ENCODE data around the gene CXCL11. TPM values are rescaled to one million over a fixed set of nuclear protein-coding genes. Genes with fewer than 3 reads are reported as not detected.
"Not testable (repeated sequence)": the region's sequence is repeated elsewhere in the genome, so short reads cannot be mapped to it uniquely, and the experiment has no call there.

CXCL11 gene
- polyA plus RNA-seq, 1 donor from 2014 or later, result 0.33 TPM

GRCh38 chr4:76042241-76042998, 6.5 kb upstream of the CXCL11 start:
- H3K27ac ChIP-seq (ENCODE audit: low read length); H2AFZ ChIP-seq (ENCODE audit: low read depth, low read length); H4K20me1 ChIP-seq (ENCODE audit: insufficient read depth); H3K9me2 ChIP-seq (ENCODE audit: insufficient read depth, low read length); H3K27me3 ChIP-seq (ENCODE audit: insufficient read depth, low read depth, low read length); H3K79me2 ChIP-seq (replicated peaks; ENCODE audit: insufficient read depth, low read length); H3K4me2 ChIP-seq (ENCODE audit: low read length); H3K9ac ChIP-seq (ENCODE audit: low read length); H3K4me3 ChIP-seq (ENCODE audit: low read length); H3K9me3 ChIP-seq (ENCODE audit: low read length); H3K36me3 ChIP-seq (ENCODE audit: insufficient read depth, low read length); H3F3A ChIP-seq (ENCODE audit: insufficient read depth, low read length, poor library complexity, severe bottlenecking): not testable (repeated sequence)

- H3K4me2 ChIP-seq (ENCODE audit: low read length), result no peak overlapping the region
- no peak overlapping the region for H2AFZ ChIP-seq (ENCODE audit: low read depth, low read length)
- no peaks in the 10 kb centered on the region for H3F3A ChIP-seq (ENCODE audit: insufficient read depth, low read length, poor library complexity, severe bottlenecking)
- no peak overlapping the region for H3K4me3 ChIP-seq (ENCODE audit: low read length)
- H3K27ac ChIP-seq (ENCODE audit: low read length), result no peak overlapping the region
- H4K20me1 ChIP-seq (ENCODE audit: insufficient read depth), result no peaks in the 10 kb centered on the region
- no peaks in the 10 kb centered on the region for H3K36me3 ChIP-seq (ENCODE audit: insufficient read depth, low read length)
- H3K9ac ChIP-seq (ENCODE audit: low read length), result no peak overlapping the region
- H3K9me2 ChIP-seq (ENCODE audit: insufficient read depth, low read length), result no peaks in the 10 kb centered on the region
- no peaks in the 10 kb centered on the region for H3K79me2 ChIP-seq (replicated peaks; ENCODE audit: insufficient read depth, low read length)
- H3K27me3 ChIP-seq (ENCODE audit: insufficient read depth, low read depth, low read length), result no peaks in the 10 kb centered on the region
- H3K9me3 ChIP-seq (ENCODE audit: low read length), result no peaks in the 10 kb centered on the region
- TF ChIP-seq EZH2 (IDR thresholded peaks at IDR 0.05; ENCODE audit: borderline replicate concordance, insufficient read depth, low read length, poor library complexity, severe bottlenecking) (no peak), RAD21 (conservative IDR thresholded peaks at IDR 0.05) (no peak), SMC3 (conservative IDR thresholded peaks at IDR 0.05; ENCODE audit: poor library complexity) (no peak), TAF1 (IDR thresholded peaks at IDR 0.05; ENCODE audit: low read depth) (no peak), CTCF (IDR thresholded peaks at IDR 0.05; ENCODE audit: poor library complexity, severe bottlenecking) (no peak), MXI1 (conservative IDR thresholded peaks at IDR 0.05; ENCODE audit: poor library complexity, severe bottlenecking) (no peak), REST (IDR thresholded peaks at IDR 0.05; ENCODE audit: borderline replicate concordance) (no peak), POLR2AphosphoS5 (IDR thresholded peaks at IDR 0.05) (no peak), EP300 (conservative IDR thresholded peaks at IDR 0.05; ENCODE audit: poor library complexity, severe bottlenecking) (no peak)
Observed at GRCh38 chr4:76036855-76037254, 985 bp upstream of the CXCL11 start.
